Suppressor macrophage treated with lipopolysaccharide for 1 hour (primary cell): ENCODE data around the gene FAM241A.
"Not testable (repeated sequence)": the region's sequence is repeated elsewhere in the genome, so short reads cannot be mapped to it uniquely, and the experiment has no call there.

Experiments
- DNase-seq, 3 donors: peaks; one replicate each; pipeline ENCODE4 v3.0.0-alpha.2; 2020 to 2022

The FAM241A gene

DNA sequence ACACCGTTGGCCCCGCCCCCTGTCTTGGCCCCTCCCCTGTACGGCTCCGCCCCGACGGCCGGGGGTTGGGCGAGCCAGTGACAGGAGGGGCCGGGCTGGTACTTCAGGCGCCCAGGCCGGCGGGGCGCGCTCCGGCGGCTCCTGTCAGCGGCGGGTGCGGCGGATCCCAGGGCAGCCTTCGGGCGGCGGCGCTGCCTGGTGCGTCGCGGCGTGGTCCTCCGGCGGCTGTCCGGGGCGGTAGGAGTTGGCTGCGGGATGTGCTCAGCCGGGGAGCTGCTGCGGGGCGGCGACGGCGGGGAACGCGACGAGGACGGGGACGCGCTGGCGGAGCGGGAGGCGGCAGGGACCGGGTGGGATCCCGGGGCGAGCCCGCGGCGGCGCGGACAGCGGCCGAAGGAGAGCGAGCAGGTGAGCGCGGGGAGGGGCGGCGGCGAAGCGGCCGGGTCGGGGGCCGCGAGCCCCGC is at the start of gene FAM241A:
TSS of gene FAM241A (plus strand) at position 129 of the 464 bp plus-strand sequence. CDS start at position 256, 127 bp downstream.
- peak; percentile 86 to 96 (median 94) for DNase-seq

DNA sequence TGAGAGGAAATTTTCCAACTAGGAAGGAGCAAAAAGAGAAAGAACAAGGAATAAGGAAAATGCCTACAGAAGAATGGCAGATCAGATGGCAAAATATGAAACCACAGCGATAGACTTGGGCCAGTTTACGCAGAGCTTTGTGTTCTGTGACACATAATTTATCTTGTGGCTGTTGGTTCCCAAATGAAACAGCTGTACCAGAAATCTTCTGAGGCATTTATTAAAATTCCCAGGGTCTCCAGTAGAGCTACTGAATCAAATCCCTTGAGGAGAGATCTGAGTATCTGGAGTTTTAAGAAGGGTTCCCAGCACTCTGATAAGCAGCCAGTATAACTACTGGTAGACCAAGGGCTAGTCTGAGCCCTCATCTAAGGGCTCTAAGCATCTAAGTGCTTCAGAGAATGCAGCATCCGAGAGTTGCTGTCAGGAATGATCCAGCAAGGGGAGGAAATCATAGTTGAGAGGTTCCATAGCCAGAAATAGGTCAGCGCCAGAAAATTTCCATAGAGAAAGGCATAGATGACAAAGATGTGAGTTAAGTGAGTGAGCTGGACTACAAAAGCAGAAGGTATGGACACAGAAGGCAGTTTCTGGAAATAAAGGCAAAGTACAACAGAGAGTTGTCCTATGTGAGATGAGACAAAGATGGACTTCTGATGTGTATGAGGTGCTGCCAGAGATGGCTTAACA is 46.3 kb upstream of the FAM241A start:
- no peak for DNase-seq

- DNase-seq, result peak; percentile 39 to 85 (median 75)
Measured at GRCh38 chr4:112099701-112100297, 45.5 kb upstream of the FAM241A start.

- DNase-seq, result no peak
Measured at GRCh38 chr4:112102875-112103370, 42.3 kb upstream of the FAM241A start.

DNA sequence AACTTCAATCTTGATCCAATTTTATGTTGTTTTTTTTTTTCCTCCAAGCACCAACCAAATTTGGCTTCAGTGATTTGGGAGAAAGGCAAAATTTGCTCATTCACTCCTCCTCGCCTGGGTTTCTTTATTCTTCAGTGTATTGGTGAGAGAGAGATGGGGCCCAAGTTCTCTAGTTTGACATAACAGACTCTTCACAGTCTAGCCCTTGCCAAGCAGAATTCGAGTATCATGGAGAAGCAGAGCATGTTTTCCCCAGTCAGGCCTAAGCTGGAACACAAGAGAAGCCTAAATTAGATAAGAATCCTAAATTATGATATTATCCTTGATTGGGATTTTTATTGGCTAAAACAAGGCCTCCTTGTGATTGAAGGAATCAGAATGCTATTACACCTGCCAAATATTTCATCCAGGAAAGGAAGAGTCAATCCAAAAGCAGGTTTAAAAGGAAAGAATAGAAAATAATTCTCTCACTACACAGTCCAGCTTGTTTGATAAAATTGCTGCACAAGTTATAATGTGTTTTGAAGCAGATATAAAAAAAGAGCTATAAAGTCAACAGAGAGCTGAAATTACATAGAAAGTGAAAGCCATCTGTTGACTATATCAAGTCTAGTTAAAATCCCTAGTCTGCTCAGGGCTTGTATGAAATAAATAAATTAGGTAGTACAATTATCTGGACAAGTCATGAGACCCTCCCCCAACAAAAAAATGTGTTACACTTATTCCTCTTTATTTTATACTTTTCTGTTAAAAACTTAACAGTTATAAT is 39.9 kb upstream of the FAM241A start:
- no peak for DNase-seq

DNA sequence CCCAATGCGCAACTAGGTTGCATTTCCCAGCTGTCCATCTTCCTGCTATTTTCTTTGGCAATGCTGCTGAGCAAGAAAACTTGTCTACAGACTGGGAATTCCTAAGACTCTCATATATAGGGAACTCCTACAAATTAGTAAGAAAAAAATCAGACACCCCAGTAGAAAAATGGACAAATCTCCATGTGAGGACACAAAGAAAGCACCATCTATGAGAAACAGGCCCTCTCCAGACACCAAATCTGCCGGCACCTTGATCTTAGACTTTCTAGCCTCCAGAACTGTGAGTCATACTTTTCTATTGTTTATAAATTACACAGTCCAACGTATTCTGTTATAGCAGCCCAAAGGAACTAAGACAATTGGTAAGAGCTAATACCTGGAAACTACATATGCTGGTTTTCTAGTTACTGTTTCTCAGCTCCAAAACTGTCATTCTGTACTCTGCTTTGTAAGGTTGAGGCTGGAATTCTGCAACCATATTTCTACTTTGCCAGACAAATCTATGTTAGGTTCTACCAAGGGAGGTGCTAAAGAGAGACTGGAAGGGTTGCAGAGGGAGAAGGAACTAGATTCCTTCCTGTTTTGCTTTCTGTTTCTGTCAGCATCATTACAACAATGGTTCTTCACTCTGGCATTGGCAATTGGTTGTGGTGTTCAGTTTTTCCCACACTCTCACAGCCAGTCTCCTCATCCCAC is 35.7 kb upstream of the FAM241A start:
- peak; percentile 45 to 65 (median 63) for DNase-seq

GRCh38 chr4:112110059-112110425 is 35.2 kb upstream of the FAM241A start:
- no peak for DNase-seq

DNA sequence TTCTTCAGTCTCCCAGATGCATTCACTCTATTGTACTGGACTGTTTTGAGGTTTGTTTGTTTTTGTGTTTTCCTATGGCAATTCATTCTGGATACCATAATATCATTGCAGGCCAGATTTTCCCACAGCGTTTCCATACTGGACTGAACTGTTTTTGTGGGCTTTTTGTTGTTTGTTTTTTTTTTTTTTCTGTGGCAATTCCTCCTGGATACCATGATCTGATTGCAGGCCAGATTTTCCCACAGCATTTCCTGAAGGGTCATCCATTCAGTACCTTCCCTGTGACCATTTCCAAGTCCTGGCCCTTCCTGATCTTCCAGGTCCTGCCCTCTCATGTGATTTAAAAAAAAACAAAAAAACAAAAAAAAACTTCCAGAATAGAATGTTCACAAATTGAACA is 33.9 kb upstream of the FAM241A start:
- DNase-seq, result no peak

DNA sequence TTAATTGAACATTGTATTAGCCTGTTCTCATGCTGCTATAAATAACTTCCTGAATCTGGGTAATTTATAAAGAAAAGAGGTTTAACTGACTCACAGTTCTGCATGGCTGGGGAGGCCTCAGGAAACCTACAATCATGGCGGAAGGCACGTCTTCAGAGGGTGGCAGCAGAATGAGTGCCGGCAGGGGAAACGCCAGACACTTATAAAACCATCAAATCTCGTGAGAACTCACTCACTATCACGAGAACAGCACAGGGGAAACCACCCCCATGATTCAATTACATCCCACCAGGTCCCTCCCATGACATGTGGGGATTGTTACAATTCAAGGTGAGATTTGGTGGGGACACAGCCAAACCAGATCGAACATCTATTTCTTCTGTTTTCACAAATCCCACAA is 33.2 kb upstream of the FAM241A start:
- DNase-seq, result not testable (repeated sequence)

DNA sequence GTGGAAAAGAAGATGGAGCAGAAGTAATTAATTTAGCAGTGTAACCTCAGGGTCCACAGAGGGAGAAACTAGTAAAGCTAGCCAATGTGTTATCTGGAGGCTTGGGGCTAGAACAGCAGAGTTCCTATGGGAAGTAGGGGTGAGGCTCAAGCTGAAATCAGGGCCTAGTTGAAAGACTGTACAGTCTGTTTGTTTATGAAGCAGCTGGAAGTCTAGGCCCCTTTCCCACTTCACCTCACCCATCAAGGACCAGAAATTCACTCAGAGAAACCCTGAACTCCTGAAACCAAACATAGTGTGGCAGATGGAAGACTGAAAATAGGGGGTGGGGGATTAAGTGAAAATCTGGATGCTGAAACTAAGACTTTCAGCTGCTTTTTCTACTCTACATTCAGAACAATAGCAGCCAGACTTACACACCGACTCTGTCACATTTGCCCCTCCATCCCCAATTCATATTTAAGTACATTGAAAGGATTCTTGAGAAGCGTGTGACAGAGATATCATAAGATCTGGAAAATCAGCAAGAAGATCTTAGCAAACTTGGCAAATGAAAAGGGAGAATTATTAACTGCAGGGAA is 32.6 kb upstream of the FAM241A start:
- no peak for DNase-seq

DNA sequence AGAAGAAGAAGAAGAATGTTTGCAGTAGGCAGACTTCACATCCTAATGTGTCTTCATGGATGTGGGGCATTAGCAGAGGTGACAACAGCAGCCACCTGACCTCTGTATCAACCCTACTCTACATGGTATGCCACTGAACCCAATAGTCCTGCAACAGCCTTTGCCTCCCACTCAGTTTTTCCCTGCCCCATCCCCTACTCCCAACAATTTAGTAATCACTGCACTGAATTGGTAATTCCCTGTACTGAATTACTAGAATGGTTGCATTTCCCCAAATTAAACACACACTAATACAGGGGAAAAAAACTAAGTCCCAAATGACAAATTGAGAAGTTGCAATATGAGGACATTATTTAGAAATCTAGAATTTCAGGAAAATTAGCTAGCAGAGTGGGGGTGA is 31.4 kb upstream of the FAM241A start:
- peak; percentile 25 to 57 (median 38) for DNase-seq

DNA sequence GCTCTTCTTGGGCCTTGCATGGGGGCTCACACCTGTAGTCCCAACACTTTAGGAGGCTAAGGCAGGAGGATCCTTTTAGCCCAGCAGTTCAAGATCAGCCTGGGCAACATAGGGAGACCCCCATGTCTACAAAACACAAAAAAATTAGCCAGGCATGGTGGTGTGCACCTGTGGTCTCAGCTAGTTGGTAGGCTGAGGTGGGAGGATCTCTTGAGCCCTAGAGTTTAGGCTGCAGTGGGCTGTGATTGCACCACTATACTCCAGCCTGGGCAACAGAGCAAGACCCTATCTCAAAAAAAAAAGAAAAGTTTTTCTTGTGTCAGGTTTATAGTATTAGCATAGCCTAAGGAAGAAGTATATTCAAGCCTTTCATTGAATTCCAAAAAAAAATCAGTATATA is 30.8 kb upstream of the FAM241A start:
- no peak for DNase-seq

- DNase-seq, result no peak
Measured at GRCh38 chr4:112118742-112119352, 26.4 kb upstream of the FAM241A start.

- no peak for DNase-seq
Measured at GRCh38 chr4:112119353-112119783, 25.9 kb upstream of the FAM241A start.

- DNase-seq, result no peak
Measured at GRCh38 chr4:112120021-112120420, 25.2 kb upstream of the FAM241A start.

GRCh38 chr4:112125416-112125815 is 19.8 kb upstream of the FAM241A start:
- DNase-seq, result no peak

- no peak for DNase-seq
Measured at GRCh38 chr4:112127048-112127637, 18.1 kb upstream of the FAM241A start.

DNA sequence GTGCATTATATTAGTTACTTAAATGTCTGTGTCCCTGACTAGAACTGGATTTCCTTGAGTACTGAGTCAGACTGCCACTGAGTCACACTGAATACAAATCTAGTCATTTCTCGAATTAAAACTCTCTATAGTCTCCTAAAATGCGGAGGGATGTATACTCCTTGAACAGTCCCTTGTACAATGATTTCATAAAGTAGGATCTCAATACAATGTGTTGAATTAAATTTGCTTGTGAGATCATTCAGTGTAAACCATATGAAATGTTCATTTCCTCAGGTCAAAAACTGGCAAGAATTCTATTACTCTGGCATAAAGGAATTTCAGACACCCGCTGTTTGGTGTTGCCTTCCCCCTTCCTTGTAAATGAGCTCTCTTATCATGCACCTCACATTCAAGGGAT is 17.5 kb upstream of the FAM241A start:
- no peak for DNase-seq

- DNase-seq, result no peak
Measured at GRCh38 chr4:112128452-112128851, 16.8 kb upstream of the FAM241A start.

- no peak for DNase-seq
Measured at GRCh38 chr4:112130906-112131305, 14.3 kb upstream of the FAM241A start.

GRCh38 chr4:112136551-112136950 is 8.7 kb upstream of the FAM241A start:
- DNase-seq, result no peak

DNA sequence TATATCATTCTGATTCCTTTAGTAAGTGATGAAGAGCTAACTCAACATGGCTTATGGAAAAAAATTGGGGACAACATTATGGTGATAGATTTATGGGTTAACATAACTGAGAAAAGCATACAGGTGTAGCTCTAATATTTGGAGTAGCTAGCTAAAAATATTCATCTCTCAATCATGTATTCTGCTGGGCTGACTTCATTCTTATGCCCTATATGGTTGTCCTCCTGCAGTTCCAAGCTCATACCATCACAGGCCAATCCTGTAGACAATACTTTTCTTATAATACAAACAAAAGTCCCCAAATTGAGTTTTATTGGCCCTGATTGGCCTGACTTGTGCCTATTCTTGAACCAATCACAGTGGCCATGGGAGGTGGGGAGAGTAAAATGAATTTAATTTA is 6.7 kb upstream of the FAM241A start:
- DNase-seq, result no peak
